ENCODE results near the gene ZNF639. TPM values are rescaled to one million over a fixed set of nuclear protein-coding genes. Genes with fewer than 3 reads are reported as not detected.

Gene ZNF639
- total and polyA plus RNA-seq, 9 of the 15 experiments (the other 6 are each of a cell fraction or from before 2014, with no cell fraction given), result 17.6 to 88.1 (median 53.7) TPM

DNA sequence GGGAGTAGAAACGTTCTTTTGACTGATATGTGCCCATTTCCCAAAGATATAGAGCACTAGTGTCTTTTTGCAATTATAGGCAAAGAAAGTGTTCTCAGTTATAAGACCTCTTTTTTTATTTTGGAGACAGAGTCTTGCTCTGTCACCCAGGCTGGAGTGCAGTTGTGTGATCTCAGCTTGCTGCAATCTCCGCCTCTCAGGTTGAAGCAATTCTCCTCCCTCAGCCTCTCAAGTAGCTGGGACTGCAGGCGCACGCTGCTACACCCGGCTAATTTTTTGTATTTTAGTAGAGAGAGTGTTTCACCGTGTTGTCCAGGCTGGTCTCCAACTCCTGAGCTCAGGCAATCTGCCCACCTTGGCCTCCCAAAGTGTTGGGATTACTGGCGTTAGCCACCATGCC lies 20.7 kb upstream of the ZNF639 start (continued):
- TF ChIP-seq ZNF384 (IDR thresholded peaks at IDR 0.05; ENCODE audit: low read depth, low read length), result no peak
- no peak for TF ChIP-seq SMAD2 (IDR thresholded peaks at IDR 0.05; ENCODE audit: low read depth, low read length)
- no peak for TF ChIP-seq TAF9B (IDR thresholded peaks at IDR 0.05; ENCODE audit: partially characterized antibody)
- no peak for TF ChIP-seq SIN3B (IDR thresholded peaks at IDR 0.05; ENCODE audit: low read depth)
- TF ChIP-seq SRSF3 (IDR thresholded peaks at IDR 0.05; ENCODE audit: insufficient read depth, low read length), result no peak
- no peak for TF ChIP-seq NCOR1 (IDR thresholded peaks at IDR 0.05)
- TF ChIP-seq CEBPG (CRISPR knock-in tag; IDR thresholded peaks at IDR 0.05), result no peak
- peak in 1 of 2 experiments; percentile 68; a peak in 2 of 4 replicates for TF ChIP-seq CEBPG (tag; conservative IDR thresholded peaks at IDR 0.05 in 1 of 2, IDR thresholded peaks at IDR 0.05 in 1 of 2)
- no peak for TF ChIP-seq ZNF121 (CRISPR knock-in tag; conservative IDR thresholded peaks at IDR 0.05)
- no peak for TF ChIP-seq NFYB (IDR thresholded peaks at IDR 0.05; ENCODE audit: extremely low read depth, insufficient read length)
- TF ChIP-seq, protein P1, sequence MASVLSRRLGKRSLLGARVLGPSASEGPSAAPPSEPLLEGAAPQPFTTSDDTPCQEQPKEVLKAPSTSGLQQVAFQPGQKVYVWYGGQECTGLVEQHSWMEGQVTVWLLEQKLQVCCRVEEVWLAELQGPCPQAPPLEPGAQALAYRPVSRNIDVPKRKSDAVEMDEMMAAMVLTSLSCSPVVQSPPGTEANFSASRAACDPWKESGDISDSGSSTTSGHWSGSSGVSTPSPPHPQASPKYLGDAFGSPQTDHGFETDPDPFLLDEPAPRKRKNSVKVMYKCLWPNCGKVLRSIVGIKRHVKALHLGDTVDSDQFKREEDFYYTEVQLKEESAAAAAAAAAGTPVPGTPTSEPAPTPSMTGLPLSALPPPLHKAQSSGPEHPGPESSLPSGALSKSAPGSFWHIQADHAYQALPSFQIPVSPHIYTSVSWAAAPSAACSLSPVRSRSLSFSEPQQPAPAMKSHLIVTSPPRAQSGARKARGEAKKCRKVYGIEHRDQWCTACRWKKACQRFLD (CRISPR knock-in tag; IDR thresholded peaks at IDR 0.05), result peak; percentile 50; the same call in 1 of the 2 replicates
- no peak for TF ChIP-seq ZBTB12 (CRISPR knock-in tag; IDR thresholded peaks at IDR 0.05)
- TF ChIP-seq ZNF23 (CRISPR knock-in tag; IDR thresholded peaks at IDR 0.05), result no peak
- TF ChIP-seq PCBP1 (IDR thresholded peaks at IDR 0.05; ENCODE audit: low read depth, low read length, poor library complexity, severe bottlenecking), result no peak
- TF ChIP-seq, protein P2, sequence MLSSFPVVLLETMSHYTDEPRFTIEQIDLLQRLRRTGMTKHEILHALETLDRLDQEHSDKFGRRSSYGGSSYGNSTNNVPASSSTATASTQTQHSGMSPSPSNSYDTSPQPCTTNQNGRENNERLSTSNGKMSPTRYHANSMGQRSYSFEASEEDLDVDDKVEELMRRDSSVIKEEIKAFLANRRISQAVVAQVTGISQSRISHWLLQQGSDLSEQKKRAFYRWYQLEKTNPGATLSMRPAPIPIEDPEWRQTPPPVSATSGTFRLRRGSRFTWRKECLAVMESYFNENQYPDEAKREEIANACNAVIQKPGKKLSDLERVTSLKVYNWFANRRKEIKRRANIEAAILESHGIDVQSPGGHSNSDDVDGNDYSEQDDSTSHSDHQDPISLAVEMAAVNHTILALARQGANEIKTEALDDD (IDR thresholded peaks at IDR 0.05), result no peak

Data from K562 (cell line).